HepG2 (cell line): Measurements from ENCODE around the gene PTGIS. TPM values are rescaled to one million over a fixed set of nuclear protein-coding genes. Genes with fewer than 3 reads are reported as not detected.

Source experiments
- ATAC-seq: fragments of 200-7000 bp; cut with Tn5 transposase; 3 replicates; pipeline ENCODE4 v1.9.1; 2020; ENCODE audit warnings: mild to moderate bottlenecking, moderate library complexity
- BruUV-seq: library from RNA; stranded (reverse); fragments of 400-500 nt; replicated peaks from 2 replicates; lab custom pipeline; 2021; lab: Mats Ljungman, UMichigan
- CTCF ChIA-PET: fragments of 300-600 bp; formaldehyde crosslinking; extraction: SDS; loops from one replicate; lab custom pipeline; 2021; ENCODE audit warnings: low total read pairs, inconsistent platforms, low intra/inter-chr PET ratio; lab: Yijun Ruan, JAX
- POLR2A ChIA-PET: fragments of 350-600 bp; sonication (Branson Sonifier 250); formaldehyde crosslinking; loops from one replicate; lab custom pipeline; 2020; ENCODE audit warnings: antibody characterized with exemption, inconsistent platforms; lab: Yijun Ruan, JAX
- DNase-seq: peaks from one replicate; pipeline ENCODE4 v3.0.0-alpha.2; 2015; ENCODE audit warnings: low spot score
- FAIRE-seq: peaks from 3 replicates; lab custom pipeline; 2011; peaks lifted over from hg19 to GRCh38; lab: Jason Lieb, UNC
- H2AFZ ChIP-seq: one replicate; pipeline ENCODE4 v1.6.1; 2011; ENCODE audit warnings: low read length, inconsistent platforms
- H3K27ac ChIP-seq: fragments of 300-600 bp; 3 replicates; pipeline ENCODE4 v1.8.0; 2011; ENCODE audit warnings: mixed run types, mild to moderate bottlenecking, mixed read lengths, low read length, inconsistent platforms; ENCODE audit not compliant: insufficient read depth; ENCODE audit errors: extremely low read length
- H3K27me3 ChIP-seq, 2 experiments: fragments of 200-600 bp in 1 of 2; 2 replicates in 1 of 2; 3 replicates in 1 of 2; pipeline versions ENCODE4 v1.6.0 to v1.8.0; 2011; ENCODE audit warnings: low read length in 2 of 2, mild to moderate bottlenecking in 2 of 2, moderate library complexity in 2 of 2, inconsistent platforms in 1 of 2; ENCODE audit not compliant: insufficient read depth in 2 of 2, control insufficient read depth in 1 of 2
- H3K36me3 ChIP-seq, 2 experiments: fragments of 200-600 bp in 1 of 2; replicated peaks in 1 of 2; 2 replicates in 1 of 2; 3 replicates in 1 of 2; pipeline versions ENCODE4 v1.5.1 to v1.8.0; 2011; ENCODE audit warnings: low read length in 2 of 2, inconsistent platforms in 1 of 2; ENCODE audit not compliant: insufficient read depth in 2 of 2, control insufficient read depth in 1 of 2
- H3K4me1 ChIP-seq: 2 replicates; pipeline ENCODE4 v1.5.1; 2012; ENCODE audit warnings: low read length, inconsistent platforms; ENCODE audit not compliant: insufficient read depth
- H3K4me2 ChIP-seq: 2 replicates; pipeline ENCODE4 v1.6.0; 2011; ENCODE audit warnings: low read depth, low read length, inconsistent platforms
- H3K4me3 ChIP-seq, 3 experiments: fragments of 200-600 bp in 1 of 3; sonication (generic), shearing (Covaris generic) in 1 of 3; replicated peaks in 1 of 3; 2 replicates each; pipeline ENCODE4 v1.5.1; 2011 to 2016; ENCODE audit warnings: low read length in 3 of 3, inconsistent platforms in 2 of 3, low read depth in 2 of 3, mild to moderate bottlenecking in 2 of 3, control low read depth in 1 of 3, mixed read lengths in 1 of 3; ENCODE audit not compliant: insufficient read depth in 1 of 3
- H3K79me2 ChIP-seq: one replicate; pipeline ENCODE4 v1.6.1; 2011; ENCODE audit warnings: low read length, inconsistent platforms; ENCODE audit not compliant: insufficient read depth
- H3K9ac ChIP-seq: 2 replicates; pipeline ENCODE4 v1.6.0; 2011; ENCODE audit warnings: mild to moderate bottlenecking, low read depth, low read length, inconsistent platforms; ENCODE audit not compliant: insufficient read depth
- H3K9me3 ChIP-seq: 2 replicates; pipeline ENCODE4 v1.5.1; 2012; ENCODE audit warnings: mild to moderate bottlenecking, low read length
- H4K20me1 ChIP-seq: 2 replicates; pipeline ENCODE4 v1.6.0; 2011; ENCODE audit warnings: inconsistent platforms, mild to moderate bottlenecking, low read length, moderate library complexity; ENCODE audit not compliant: insufficient read depth
- HBP1 ChIP-seq: IDR thresholded peaks from 2 replicates; pipeline ENCODE4 v1.6.1; 2016; ENCODE audit warnings: low read depth, control low read depth
- PBX3 ChIP-seq: sonication (generic); formaldehyde crosslinking; IDR thresholded peaks from 2 replicates; pipeline ENCODE4 v1.8.1; 2023; ENCODE audit warnings: missing genetic modification reagents, inconsistent platforms, borderline replicate concordance
- REL ChIP-seq: sonication (generic); formaldehyde crosslinking; conservative IDR thresholded peaks from 2 replicates; pipeline ENCODE4 v1.8.0; 2022; ENCODE audit warnings: mild to moderate bottlenecking, missing genetic modification reagents, moderate library complexity
- SOX5 ChIP-seq: IDR thresholded peaks from 2 replicates; pipeline ENCODE4 v1.6.1; 2016; ENCODE audit warnings: borderline replicate concordance
- TSC22D2 ChIP-seq: sonication (generic); formaldehyde crosslinking; IDR thresholded peaks from 2 replicates; pipeline ENCODE4 v1.5.1; 2020; ENCODE audit warnings: missing genetic modification reagents, mild to moderate bottlenecking, borderline replicate concordance
- YEATS2 ChIP-seq: sonication (generic); formaldehyde crosslinking; IDR thresholded peaks from 2 replicates; pipeline ENCODE4 v1.4.0; 2020; ENCODE audit warnings: missing genetic modification reagents, borderline replicate concordance
- WGBS: methylation state at CpG from one replicate; pipeline ENCODE4 v1.1.6; 2017; ENCODE audit warnings: low lambda C conversion rate; 5-methylcytosine and 5-hydroxymethylcytosine counted together
- in situ Hi-C: cut with HindIII; loops from 2 replicates; pipeline ENCODE4 v1.10.0; 2017; ENCODE audit warnings: low pct_unique_long_range_greater_than_20kb; ENCODE audit not compliant: extremely low pct_ligation_motif_present
- intact Hi-C: fragments of 100-400 bp; cut with micrococcal nuclease; formaldehyde crosslinking; loops from one replicate; pipeline ENCODE4 v1.10.0; 2022; ENCODE audit not compliant: unreplicated experiment
- polyA plus RNA-seq, 8 experiments: library from polyadenylated mRNA; depleted of rRNA in 3 of 8; stranded (reverse) in 7 of 8; unstranded in 1 of 8; fragments of >200 nt; fragmentation: Illumina TruSeq in 4 of 8; extraction: Trizol in 4 of 8; gene quantifications; 2 replicates each; pipeline versions ENCODE4 v1.2.1 to v1.2.3, GENCODE V29; 2011 to 2016; ENCODE audit warnings: low read depth in 4 of 8, missing spikeins in 1 of 8, mixed read lengths in 1 of 8; ENCODE audit not compliant: insufficient read depth in 1 of 8
- total RNA-seq, 5 experiments: library from RNA; depleted of rRNA; stranded (reverse); fragments of >200 nt; fragmentation: Illumina TruSeq; extraction: Trizol; gene quantifications; 2 replicates each; pipeline ENCODE4 v1.2.3, GENCODE V29; 2016; ENCODE audit warnings: low read depth in 1 of 5

The PTGIS gene
- total and polyA plus RNA-seq, 2 of the 13 experiments (the other 11 are each of a cell fraction or from before 2014, with no cell fraction given) = not detected

GRCh38 chr20:49561256-49561655, 6.7 kb downstream of the PTGIS start:
- intact Hi-C loops = no loop called here
- FAIRE-seq = no peak
- BruUV-seq = no TSS peak

More at GRCh38 chr20:49561256-49561655, 6.7 kb downstream of the PTGIS start:
- DNase-seq = no peak
- H3K79me2 ChIP-seq = no peaks in the 10 kb centered on the region
- CTCF ChIA-PET = no interaction called here
- H3K27me3 ChIP-seq = peaks cover 3 to 12% of the 10 kb centered on the region in 2 experiments; a peak in 4 of 5 replicates
- POLR2A ChIA-PET = no interaction called here
- 47% methylated on average over 4 of the region's 4 CpGs for WGBS
- H3K36me3 ChIP-seq = no peaks in the 10 kb centered on the region
- in situ Hi-C loops = no loop called here
- no peak overlapping the region for H3K9ac ChIP-seq
- H4K20me1 ChIP-seq = no peaks in the 10 kb centered on the region
- no peak overlapping the region for H3K4me3 ChIP-seq
- H3K4me1 ChIP-seq = peaks cover 5% of the 10 kb centered on the region; the same call in 1 of the 2 replicates
- H3K9me3 ChIP-seq = no peaks in the 10 kb centered on the region
- no peak overlapping the region for H3K27ac ChIP-seq
- no peak for TF ChIP-seq PBX3 (CRISPR knock-in tag)
- TF ChIP-seq YEATS2 (CRISPR knock-in tag) = no peak
- TF ChIP-seq REL (CRISPR knock-in tag) = no peak
- no peak for TF ChIP-seq TSC22D2
- TF ChIP-seq HBP1 (CRISPR knock-in tag) = no peak
- TF ChIP-seq SOX5 (CRISPR knock-in tag) = no peak
- H2AFZ ChIP-seq = no peak overlapping the region
- H3K4me2 ChIP-seq = no peak overlapping the region
- no peak for ATAC-seq
